PFSK-1 (cell line): ENCODE measurements around the gene VSNL1.

Experiments
- FOXP2 ChIP-seq: optimal IDR thresholded peaks from 2 replicates; pipeline ENCODE3; 2011; ENCODE audit warnings: borderline replicate concordance, control low read depth, inconsistent platforms; ENCODE audit not compliant: insufficient read depth; ENCODE audit errors: extremely low read length, extremely low read depth
- POLR2AphosphoS5 ChIP-seq: IDR thresholded peaks from 2 replicates; pipeline ENCODE4 v1.6.1; 2012; ENCODE audit warnings: low read depth, mild to moderate bottlenecking, control low read depth, low read length, moderate library complexity
- SIN3A ChIP-seq: IDR thresholded peaks from 2 replicates; pipeline ENCODE4 v1.6.1; 2012; ENCODE audit warnings: mild to moderate bottlenecking, low read length, moderate library complexity, borderline replicate concordance; ENCODE audit not compliant: insufficient read depth
- TAF1 ChIP-seq: IDR thresholded peaks from 2 replicates; pipeline ENCODE4 v1.6.1; 2012; ENCODE audit warnings: low read length, control low read depth, borderline replicate concordance; ENCODE audit not compliant: insufficient read depth
- TF ChIP-seq, protein P1 (sequence below), 2 experiments: IDR thresholded peaks; 2 replicates each; pipeline versions ENCODE4 v1.6.1 to v1.8.0; 2011 to 2012; ENCODE audit warnings: low read depth in 2 of 2, low read length in 2 of 2, control low read depth in 1 of 2, inconsistent platforms in 1 of 2, mild to moderate bottlenecking in 1 of 2, moderate library complexity in 1 of 2; ENCODE audit not compliant: insufficient read depth in 1 of 2

VSNL1 gene

DNA sequence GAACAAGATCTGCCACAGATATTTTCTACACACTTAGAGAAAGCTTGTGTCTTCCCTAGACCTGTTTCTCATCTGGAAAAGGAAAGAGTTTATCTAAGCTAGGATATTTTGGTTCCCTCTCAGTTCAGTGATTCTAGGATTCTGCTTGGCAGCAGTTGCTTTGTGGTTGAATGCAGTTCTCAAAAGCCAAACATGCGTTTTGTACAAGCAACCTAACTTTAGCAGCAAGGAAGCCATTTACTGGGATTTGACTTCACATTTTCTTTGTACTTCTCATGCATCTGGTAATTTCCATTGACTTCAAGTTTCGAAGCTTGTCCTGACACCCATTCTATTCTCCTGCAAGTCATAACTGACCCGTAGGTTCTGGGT is 33.3 kb downstream of the VSNL1 start:
- TF ChIP-seq POLR2AphosphoS5 = no peak

DNA sequence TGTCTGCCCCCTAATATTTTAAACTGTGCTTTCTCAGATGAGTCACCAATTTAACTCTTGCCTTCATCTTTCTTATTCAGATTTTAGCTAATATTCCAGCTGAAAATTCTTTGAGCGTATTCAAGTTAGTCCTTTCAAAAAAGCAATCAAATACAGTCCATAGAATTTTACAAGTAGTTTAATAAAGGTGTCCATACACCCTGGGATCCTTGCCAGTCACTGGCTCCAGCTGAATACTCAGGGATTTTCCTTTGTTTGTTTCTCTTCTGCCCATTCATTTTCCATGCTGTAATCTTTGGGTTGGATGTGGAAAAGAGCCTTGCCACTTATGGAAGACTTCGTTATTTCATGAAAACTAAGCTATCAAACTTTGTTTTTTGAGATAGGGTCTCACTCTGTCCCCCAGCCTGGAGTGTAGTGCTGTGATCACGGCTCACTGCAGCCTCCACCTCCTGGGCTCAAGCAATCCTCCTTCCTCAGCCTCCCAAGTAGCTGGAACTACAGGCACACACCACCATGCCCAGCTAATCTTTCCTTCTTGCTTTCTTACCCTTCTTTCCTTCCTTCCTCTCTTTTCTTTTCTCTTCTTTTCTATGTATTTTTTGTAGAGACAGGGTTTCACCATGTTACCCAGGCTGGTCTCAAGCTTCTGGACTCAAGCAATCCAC is 34.0 kb downstream of the VSNL1 start:
- TF ChIP-seq FOXP2 (no peak), SIN3A (no peak), TAF1 (no peak), POLR2AphosphoS5 (no peak)
- TF ChIP-seq, protein P1, sequence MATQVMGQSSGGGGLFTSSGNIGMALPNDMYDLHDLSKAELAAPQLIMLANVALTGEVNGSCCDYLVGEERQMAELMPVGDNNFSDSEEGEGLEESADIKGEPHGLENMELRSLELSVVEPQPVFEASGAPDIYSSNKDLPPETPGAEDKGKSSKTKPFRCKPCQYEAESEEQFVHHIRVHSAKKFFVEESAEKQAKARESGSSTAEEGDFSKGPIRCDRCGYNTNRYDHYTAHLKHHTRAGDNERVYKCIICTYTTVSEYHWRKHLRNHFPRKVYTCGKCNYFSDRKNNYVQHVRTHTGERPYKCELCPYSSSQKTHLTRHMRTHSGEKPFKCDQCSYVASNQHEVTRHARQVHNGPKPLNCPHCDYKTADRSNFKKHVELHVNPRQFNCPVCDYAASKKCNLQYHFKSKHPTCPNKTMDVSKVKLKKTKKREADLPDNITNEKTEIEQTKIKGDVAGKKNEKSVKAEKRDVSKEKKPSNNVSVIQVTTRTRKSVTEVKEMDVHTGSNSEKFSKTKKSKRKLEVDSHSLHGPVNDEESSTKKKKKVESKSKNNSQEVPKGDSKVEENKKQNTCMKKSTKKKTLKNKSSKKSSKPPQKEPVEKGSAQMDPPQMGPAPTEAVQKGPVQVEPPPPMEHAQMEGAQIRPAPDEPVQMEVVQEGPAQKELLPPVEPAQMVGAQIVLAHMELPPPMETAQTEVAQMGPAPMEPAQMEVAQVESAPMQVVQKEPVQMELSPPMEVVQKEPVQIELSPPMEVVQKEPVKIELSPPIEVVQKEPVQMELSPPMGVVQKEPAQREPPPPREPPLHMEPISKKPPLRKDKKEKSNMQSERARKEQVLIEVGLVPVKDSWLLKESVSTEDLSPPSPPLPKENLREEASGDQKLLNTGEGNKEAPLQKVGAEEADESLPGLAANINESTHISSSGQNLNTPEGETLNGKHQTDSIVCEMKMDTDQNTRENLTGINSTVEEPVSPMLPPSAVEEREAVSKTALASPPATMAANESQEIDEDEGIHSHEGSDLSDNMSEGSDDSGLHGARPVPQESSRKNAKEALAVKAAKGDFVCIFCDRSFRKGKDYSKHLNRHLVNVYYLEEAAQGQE (IDR thresholded peaks at IDR 0.05; ENCODE audit: insufficient read depth in 1 of 2, low read depth in 2 of 2, low read length in 2 of 2) = no peak

DNA sequence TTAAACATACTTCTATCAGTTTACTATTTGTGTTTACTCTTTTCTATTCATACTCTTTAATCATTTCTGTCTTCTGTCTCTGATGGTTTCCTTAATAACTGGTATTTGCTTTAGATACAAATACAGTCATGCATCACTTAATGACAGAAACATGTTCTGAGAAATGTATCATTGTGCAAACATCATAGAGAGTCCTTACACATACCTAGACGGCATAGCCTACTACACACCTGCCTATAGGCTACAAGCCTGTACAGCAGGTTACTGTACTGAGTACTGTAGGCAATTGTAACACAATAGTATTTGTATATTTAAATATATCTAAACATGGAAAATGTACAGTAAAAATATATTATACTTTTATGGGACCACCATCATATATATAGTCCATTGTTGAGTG is 36.3 kb downstream of the VSNL1 start:
- TF ChIP-seq TAF1 (no peak), SIN3A (no peak), POLR2AphosphoS5 (no peak), FOXP2 (no peak)
- TF ChIP-seq, protein P1 (IDR thresholded peaks at IDR 0.05; ENCODE audit: insufficient read depth in 1 of 2, low read depth in 2 of 2, low read length in 2 of 2) = no peak

DNA sequence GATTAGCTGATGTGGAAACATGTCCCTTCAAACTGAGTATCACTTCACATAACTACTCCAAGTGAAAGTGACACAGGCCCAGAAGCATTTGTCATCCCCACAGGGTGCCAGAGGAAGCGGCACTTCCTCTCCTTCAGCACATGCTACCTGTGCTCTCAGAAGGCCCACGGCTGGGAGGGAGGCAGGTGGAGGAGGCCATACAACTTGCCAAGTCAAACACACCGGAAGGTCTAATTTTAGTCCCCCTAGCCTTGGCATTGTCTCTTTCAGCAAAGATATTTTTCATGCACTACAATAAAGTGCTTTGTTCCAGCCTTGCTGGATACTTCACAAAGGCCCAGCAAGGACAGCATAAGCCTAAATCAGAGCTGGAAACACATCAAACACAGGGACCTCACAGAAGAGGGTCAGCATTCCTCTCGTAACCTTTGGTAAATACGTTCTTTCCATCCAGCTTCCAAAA is 38.0 kb downstream of the VSNL1 start:
- no peak for TF ChIP-seq FOXP2
- no peak for TF ChIP-seq SIN3A

DNA sequence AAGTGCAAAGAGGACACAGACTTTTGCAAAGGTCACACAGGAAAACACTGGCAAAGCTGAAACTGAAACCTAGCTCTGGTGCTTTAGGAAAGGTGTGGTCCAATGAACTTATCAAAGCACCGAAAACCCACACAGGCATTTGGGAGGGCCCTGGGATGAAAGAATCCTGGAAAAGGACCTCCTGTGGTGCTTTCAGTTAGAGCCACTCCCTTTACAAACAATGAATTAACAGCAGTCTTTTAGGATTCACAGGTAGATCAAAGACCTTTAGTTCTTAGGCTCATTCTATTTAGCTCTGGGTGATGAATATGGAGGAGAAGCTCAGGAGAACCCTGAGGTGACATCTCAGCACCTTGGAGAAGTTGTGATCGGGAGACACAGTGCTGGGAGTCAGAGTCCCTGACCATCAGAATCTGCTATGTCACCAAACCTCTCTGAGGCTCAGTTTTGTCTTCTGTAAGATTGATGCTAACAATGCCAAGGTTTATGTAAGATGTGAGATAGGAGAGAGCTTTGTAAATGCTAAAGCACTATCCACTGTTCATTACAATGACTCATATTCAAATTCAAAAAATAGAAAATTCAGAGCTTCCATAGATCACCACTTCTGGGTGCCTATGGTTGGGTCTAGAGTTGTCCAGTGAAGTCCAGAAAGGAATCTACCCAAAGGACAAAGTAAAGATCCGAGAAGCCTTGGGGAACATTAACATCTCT is 39.3 kb downstream of the VSNL1 start:
- TF ChIP-seq POLR2AphosphoS5 (no peak), TAF1 (no peak), FOXP2 (no peak), SIN3A (no peak)
- TF ChIP-seq, protein P1 (IDR thresholded peaks at IDR 0.05; ENCODE audit: insufficient read depth in 1 of 2, low read depth in 2 of 2, low read length in 2 of 2) = no peak

DNA sequence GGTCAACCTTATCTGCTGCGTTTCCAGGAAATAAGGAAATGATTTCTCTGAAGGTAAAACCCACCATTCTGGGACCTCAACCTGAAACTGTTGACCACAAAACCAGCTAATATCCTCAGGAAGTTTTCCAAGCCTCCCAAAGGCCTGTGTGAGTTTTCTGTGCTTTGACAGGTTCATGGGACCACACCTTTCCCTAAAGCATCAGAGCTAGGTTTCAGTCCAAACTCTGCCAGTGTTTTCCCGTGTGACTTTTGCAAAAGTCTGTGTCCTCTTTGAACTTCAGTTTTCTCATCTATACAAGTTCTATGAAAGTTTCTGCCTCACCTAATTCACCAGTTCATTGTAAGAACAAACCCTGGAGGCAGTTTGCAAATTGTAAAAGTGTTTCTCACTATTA is 39.8 kb downstream of the VSNL1 start:
- TF ChIP-seq TAF1 (no peak), POLR2AphosphoS5 (no peak), SIN3A (no peak), FOXP2 (no peak)
- TF ChIP-seq, protein P1 (IDR thresholded peaks at IDR 0.05; ENCODE audit: insufficient read depth in 1 of 2, low read depth in 2 of 2, low read length in 2 of 2) = no peak
